SK-N-SH (cell line): ENCODE results near the gene TTC36. TPM values are rescaled to one million over a fixed set of nuclear protein-coding genes. Genes with fewer than 3 reads are reported as not detected.
A peak's percentile ranks its signal among the peaks of the same experiment; 100 is the strongest.

Experiments
- CTCF ChIA-PET: fragments of 300-600, 350-600 bp; formaldehyde crosslinking; extraction: SDS; loops from one replicate; lab custom pipeline; 2021; lab: Yijun Ruan, JAX
- POLR2A ChIA-PET: fragments of 350-600 bp; sonication (Branson Sonifier 250); formaldehyde crosslinking; extraction: SDS; loops from one replicate; lab custom pipeline; 2020; ENCODE audit warnings: antibody characterized with exemption, inconsistent platforms; lab: Yijun Ruan, JAX
- DNase-seq: peaks from one replicate; pipeline ENCODE4 v3.0.0; 2012
- H2AFZ ChIP-seq: fragments of 200-600 bp; sonication (generic); 2 replicates; pipeline ENCODE4 v1.8.1; 2016; ENCODE audit warnings: antibody characterized with exemption, mild to moderate bottlenecking, low read depth
- H3F3A ChIP-seq: fragments of 200-600 bp; sonication (generic); replicated peaks from 2 replicates; pipeline ENCODE3; 2016; ENCODE audit warnings: antibody characterized with exemption, mild to moderate bottlenecking; ENCODE audit not compliant: insufficient read depth
- H3K27ac ChIP-seq, 2 experiments: fragments of 200-500 bp in 1 of 2; fragments of 200-600 bp in 1 of 2; sonication (Bioruptor generic) in 1 of 2; sonication (generic), shearing (Covaris generic) in 1 of 2; 2 replicates each; pipeline versions ENCODE4 v1.5.1 to v1.6.1; 2014 to 2016; ENCODE audit warnings: low read depth in 2 of 2, inconsistent platforms in 1 of 2, low read length in 1 of 2, mild to moderate bottlenecking in 1 of 2, mixed read lengths in 1 of 2
- H3K27me3 ChIP-seq: fragments of 200-600 bp; sonication (generic), shearing (Covaris generic); 2 replicates; pipeline ENCODE4 v1.6.1; 2016; ENCODE audit warnings: mixed run types; ENCODE audit not compliant: insufficient read depth
- H3K36me3 ChIP-seq, 2 experiments: fragments of 200-500 bp in 1 of 2; fragments of 200-600 bp in 1 of 2; sonication (Bioruptor generic) in 1 of 2; sonication (generic) in 1 of 2; replicated peaks in 1 of 2; 2 replicates each; pipeline versions ENCODE3 to v1.5.1; 2014 to 2016; ENCODE audit warnings: low read length in 1 of 2, mild to moderate bottlenecking in 1 of 2; ENCODE audit not compliant: insufficient read depth in 2 of 2, control insufficient read depth in 1 of 2
- H3K4me1 ChIP-seq, 2 experiments: fragments of 200-500 bp in 1 of 2; fragments of 200-600 bp in 1 of 2; sonication (Bioruptor generic) in 1 of 2; sonication (generic), shearing (Covaris generic) in 1 of 2; 2 replicates each; pipeline versions ENCODE4 v1.5.1 to v1.6.1; 2014 to 2016; ENCODE audit warnings: low read depth in 1 of 2, low read length in 1 of 2, mixed run types in 1 of 2; ENCODE audit not compliant: insufficient read depth in 2 of 2, control insufficient read depth in 1 of 2
- H3K4me2 ChIP-seq: fragments of 200-600 bp; sonication (generic), shearing (Covaris generic); 2 replicates; pipeline ENCODE4 v1.6.1; 2017; ENCODE audit warnings: mixed run types
- H3K4me3 ChIP-seq, 2 experiments: fragments of 200-500 bp in 1 of 2; fragments of 200-600 bp in 1 of 2; sonication (Bioruptor generic) in 1 of 2; sonication (generic), shearing (Covaris generic) in 1 of 2; 2 replicates each; pipeline versions ENCODE4 v1.5.1 to v1.8.1; 2014 to 2016; ENCODE audit warnings: low read depth in 2 of 2, inconsistent platforms in 1 of 2, low read length in 1 of 2, mild to moderate bottlenecking in 1 of 2, mixed read lengths in 1 of 2, moderate library complexity in 1 of 2
- H3K79me2 ChIP-seq: fragments of 200-600 bp; sonication (generic); 2 replicates; pipeline ENCODE4 v1.8.1; 2017; ENCODE audit warnings: mild to moderate bottlenecking; ENCODE audit not compliant: insufficient read depth
- H3K9ac ChIP-seq: fragments of 200-600 bp; sonication (generic); 2 replicates; pipeline ENCODE4 v1.6.1; 2017; ENCODE audit warnings: mixed run types
- H3K9me2 ChIP-seq: fragments of 200-600 bp; sonication (generic); 2 replicates; pipeline ENCODE4 v1.6.1; 2017; ENCODE audit warnings: mixed run types
- H3K9me3 ChIP-seq: fragments of 200-600 bp; sonication (generic); 2 replicates; pipeline ENCODE4 v1.6.1; 2017; ENCODE audit warnings: mixed run types, mild to moderate bottlenecking, moderate library complexity
- H4K20me1 ChIP-seq: fragments of 200-600 bp; sonication (generic); 2 replicates; pipeline ENCODE4 v1.6.1; 2017; ENCODE audit warnings: mild to moderate bottlenecking, mixed run types; ENCODE audit not compliant: insufficient read depth
- CTCF ChIP-seq: fragments of 200-600 bp; sonication (generic); IDR thresholded peaks from 2 replicates; pipeline ENCODE4 v1.6.1; 2017; ENCODE audit warnings: antibody characterized with exemption, mild to moderate bottlenecking, moderate library complexity
- ELF1 ChIP-seq: IDR thresholded peaks from 2 replicates; pipeline ENCODE4 v1.4.0; 2012
- EZH2phosphoT487 ChIP-seq: fragments of 200-600 bp; sonication (generic); IDR thresholded peaks from 2 replicates; pipeline ENCODE4 v1.6.1; 2017; ENCODE audit warnings: low read depth, mixed run types, mild to moderate bottlenecking, antibody characterized with exemption, moderate library complexity, borderline replicate concordance
- FOSL2 ChIP-seq: IDR thresholded peaks from 2 replicates; pipeline ENCODE4 v1.4.0; 2012; ENCODE audit warnings: low read depth, mild to moderate bottlenecking, moderate library complexity, borderline replicate concordance
- GABPA ChIP-seq: IDR thresholded peaks from 2 replicates; pipeline ENCODE4 v1.4.0; 2012; ENCODE audit warnings: low read depth, mild to moderate bottlenecking
- MXI1 ChIP-seq: IDR thresholded peaks from 2 replicates; pipeline ENCODE4 v1.6.1; 2012; ENCODE audit warnings: mild to moderate bottlenecking, low read depth, low read length, improper control_type of control experiment
- NFIC ChIP-seq: IDR thresholded peaks from 2 replicates; pipeline ENCODE4 v1.4.0; 2012; ENCODE audit warnings: borderline replicate concordance
- PBX3 ChIP-seq: IDR thresholded peaks from 2 replicates; pipeline ENCODE4; 2012
- POLR2AphosphoS5 ChIP-seq: IDR thresholded peaks from 2 replicates; pipeline ENCODE4 v1.6.1; 2012; ENCODE audit warnings: low read depth, low read length
- RCOR1 ChIP-seq: fragments of 150-350 bp; IDR thresholded peaks from 2 replicates; pipeline ENCODE4 v1.6.1; 2017; ENCODE audit warnings: antibody characterized with exemption, low read length
- REST ChIP-seq: IDR thresholded peaks from 2 replicates; pipeline ENCODE4 v1.6.1; 2012; ENCODE audit warnings: mild to moderate bottlenecking, low read depth, low read length, moderate library complexity
- RFX5 ChIP-seq: IDR thresholded peaks from 2 replicates; pipeline ENCODE4 v1.6.1; 2012; ENCODE audit warnings: mild to moderate bottlenecking, improper control_type of control experiment, low read length
- SIN3A ChIP-seq: IDR thresholded peaks from 2 replicates; pipeline ENCODE4 v1.6.1; 2012; ENCODE audit warnings: low read depth, mild to moderate bottlenecking, low read length, moderate library complexity, borderline replicate concordance
- TAF1 ChIP-seq: IDR thresholded peaks from 2 replicates; pipeline ENCODE4 v1.6.1; 2012; ENCODE audit warnings: low read depth, mild to moderate bottlenecking, low read length, moderate library complexity, borderline replicate concordance
- TCF12 ChIP-seq: IDR thresholded peaks from 2 replicates; pipeline ENCODE4 v1.4.0; 2012
- TEAD4 ChIP-seq: IDR thresholded peaks from 2 replicates; pipeline ENCODE4 v1.4.0; 2012; ENCODE audit warnings: mild to moderate bottlenecking, borderline replicate concordance; ENCODE audit not compliant: insufficient read depth
- USF2 ChIP-seq: fragments of 150-350 bp; IDR thresholded peaks from 2 replicates; pipeline ENCODE4 v1.6.1; 2017; ENCODE audit warnings: antibody characterized with exemption, low read length, low read depth, borderline replicate concordance
- YY1 ChIP-seq: IDR thresholded peaks from 2 replicates; pipeline ENCODE4 v1.4.0; 2012; ENCODE audit warnings: low read depth, mild to moderate bottlenecking
- ZBTB33 ChIP-seq: IDR thresholded peaks from 2 replicates; pipeline ENCODE4 v1.4.0; 2012; ENCODE audit warnings: low read depth, borderline replicate concordance
- WGBS: methylation state at CpG from one replicate; pipeline ENCODE4 v1.1.6; 2017; ENCODE audit warnings: low lambda C conversion rate; 5-methylcytosine and 5-hydroxymethylcytosine counted together
- polyA plus RNA-seq, 3 experiments: library from polyadenylated mRNA; depleted of rRNA; stranded (reverse); fragments of >200 nt; gene quantifications; 2 replicates each; pipeline ENCODE4 v1.2.3, GENCODE V29; 2012

The TTC36 gene
- polyA plus RNA-seq, 1 of the 3 experiments (the other 2 are of a cell fraction): 0.18 TPM

GRCh38 chr11:118530683-118531596, 3.7 kb downstream of the TTC36 start, which contains the start of gene TMEM25 (continued):
- TF ChIP-seq YY1 (peak; percentile 62), GABPA (no peak), POLR2AphosphoS5 (0 out of 2 replicates have a peak, but pooled peaks have one; percentile 8), ZBTB33 (0 out of 2 replicates have a peak, but pooled peaks have one; percentile 11), EZH2phosphoT487 (no peak), RFX5 (no peak), CTCF (no peak), FOSL2 (no peak), SIN3A (peak; percentile 76; the same call in 1 of the 2 replicates), TCF12 (no peak), TAF1 (no peak; the same call in 1 of the 2 replicates), RCOR1 (no peak), MXI1 (peak; percentile 78)

GRCh38 chr11:118531597-118532084, 4.4 kb downstream of the TTC36 start:
- peaks cover 0 to 22% of the 10 kb centered on the region in 2 experiments for H3K36me3 ChIP-seq
- TF ChIP-seq USF2: no peak
- TF ChIP-seq TEAD4: no peak
- no peak for TF ChIP-seq NFIC
- TF ChIP-seq ELF1: no peak
- no peak for TF ChIP-seq PBX3
- TF ChIP-seq REST: no peak
- no peak for TF ChIP-seq FOSL2
- TF ChIP-seq, all 33 proteins: peak for 0
- POLR2A ChIA-PET: no interaction called here
- peak; percentile 69 for DNase-seq
- CTCF ChIA-PET: interaction anchor here (1.6 kb wide), 1 partner anchor 333 kb away, joined by 3 read pairs; no protein-coding TSS in a partner anchor
- peaks cover 4 to 18% of the 10 kb centered on the region in 2 experiments; a peak in 3 of 4 replicates for H3K4me1 ChIP-seq
- peak overlapping the region in 1 of 2 experiments; percentile 78; a peak in 1 of 4 replicates for H3K27ac ChIP-seq
- H3K4me2 ChIP-seq: peak overlapping the region; percentile 95
- no peaks in the 10 kb centered on the region for H4K20me1 ChIP-seq
- peak overlapping the region; percentile 92; the same call in 1 of the 2 replicates for H2AFZ ChIP-seq
- H3K9me3 ChIP-seq: no peaks in the 10 kb centered on the region
- 38% methylated on average over 7 of the region's 12 CpGs for WGBS
- peak overlapping the region; percentile 69; the same call in 1 of the 2 replicates for H3K9ac ChIP-seq
- H3F3A ChIP-seq: peaks cover 5% of the 10 kb centered on the region
- H3K9me2 ChIP-seq: no peaks in the 10 kb centered on the region
- H3K4me3 ChIP-seq: peak overlapping the region; percentile 74 to 85
- no peaks in the 10 kb centered on the region; the same call in 1 of the 2 replicates for H3K79me2 ChIP-seq
- no peaks in the 10 kb centered on the region for H3K27me3 ChIP-seq
